ENCODE measurements around the gene ZNF146.
"Not testable (repeated sequence)": the region's sequence is repeated elsewhere in the genome, so short reads cannot be mapped to it uniquely, and the experiment has no call there.

ZNF146 gene

GRCh38 chr19:36236304-36236945 lies 21.5 kb downstream of the ZNF146 start:
- no peak for DNase-seq

GRCh38 chr19:36236946-36237310 lies 22.0 kb downstream of the ZNF146 start:
- DNase-seq = no peak

- no peak for DNase-seq
Observed at GRCh38 chr19:36244066-36244465, 29.2 kb downstream of the ZNF146 start.

- DNase-seq = no peak
Observed at GRCh38 chr19:36245210-36246005, 30.5 kb downstream of the ZNF146 start.

- no peak for DNase-seq
Observed at GRCh38 chr19:36246006-36246481, 31.1 kb downstream of the ZNF146 start.

- DNase-seq = no peak
Observed at GRCh38 chr19:36252047-36252446, 37.1 kb downstream of the ZNF146 start.

GRCh38 chr19:36254848-36255247 lies 39.9 kb downstream of the ZNF146 start:
- DNase-seq = no peak

GRCh38 chr19:36255316-36255715 lies 40.4 kb downstream of the ZNF146 start:
- no peak for DNase-seq

- DNase-seq = no peak
Observed at GRCh38 chr19:36256064-36256463, 41.2 kb downstream of the ZNF146 start.

- DNase-seq = no peak
Observed at GRCh38 chr19:36256853-36257519, 42.1 kb downstream of the ZNF146 start.

GRCh38 chr19:36257520-36257876 lies 42.6 kb downstream of the ZNF146 start:
- DNase-seq = no peak

GRCh38 chr19:36258028-36258875 lies 43.3 kb downstream of the ZNF146 start:
- DNase-seq = no peak

GRCh38 chr19:36259211-36259610 lies 44.3 kb downstream of the ZNF146 start:
- no peak for DNase-seq

- DNase-seq = no peak
Observed at GRCh38 chr19:36265064-36265463, 50.2 kb downstream of the ZNF146 start.

GRCh38 chr19:36265856-36266374 lies 51.0 kb downstream of the ZNF146 start:
- no peak for DNase-seq

- DNase-seq = peak; percentile 33
Observed at GRCh38 chr19:36266375-36266961, 51.6 kb downstream of the ZNF146 start.

- no peak for DNase-seq
Observed at GRCh38 chr19:36267061-36267845, 52.3 kb downstream of the ZNF146 start.

GRCh38 chr19:36268081-36268480 lies 53.2 kb downstream of the ZNF146 start:
- not testable (repeated sequence) for DNase-seq

- DNase-seq = not testable (repeated sequence)
Observed at GRCh38 chr19:36268591-36268990, 53.7 kb downstream of the ZNF146 start.

GRCh38 chr19:36269295-36269694 lies 54.4 kb downstream of the ZNF146 start:
- not testable (repeated sequence) for DNase-seq

All from CD4-positive, alpha-beta T cell treated with Interleukin-15 for 1 hour (primary cell).